Mucosa of gallbladder (tissue), 1 donor: ENCODE results near the gene MAZ. TPM values are rescaled to one million over a fixed set of nuclear protein-coding genes. Genes with fewer than 3 reads are reported as not detected.
"Not testable (repeated sequence)": the region's sequence is repeated elsewhere in the genome, so short reads cannot be mapped to it uniquely, and the experiment has no call there.

Source experiments
- DNase-seq: peaks from one replicate; pipeline ENCODE4 v3.0.0-alpha.2; 2020; ENCODE audit warnings: low spot score
- total RNA-seq: library from RNA; stranded (reverse); gene quantifications from one replicate; pipeline ENCODE4 v1.2.1, GENCODE V29; 2021
- donor health status: DM: no; HTN: no; CAD: no.

The MAZ gene
- total RNA-seq, 1 donor from 2014 or later, result 192 TPM

GRCh38 chr16:29825145-29826044, 19.1 kb downstream of the MAZ start:
- no peak for DNase-seq

GRCh38 chr16:29826342-29826695, 20.0 kb downstream of the MAZ start:
- no peak for DNase-seq

DNA sequence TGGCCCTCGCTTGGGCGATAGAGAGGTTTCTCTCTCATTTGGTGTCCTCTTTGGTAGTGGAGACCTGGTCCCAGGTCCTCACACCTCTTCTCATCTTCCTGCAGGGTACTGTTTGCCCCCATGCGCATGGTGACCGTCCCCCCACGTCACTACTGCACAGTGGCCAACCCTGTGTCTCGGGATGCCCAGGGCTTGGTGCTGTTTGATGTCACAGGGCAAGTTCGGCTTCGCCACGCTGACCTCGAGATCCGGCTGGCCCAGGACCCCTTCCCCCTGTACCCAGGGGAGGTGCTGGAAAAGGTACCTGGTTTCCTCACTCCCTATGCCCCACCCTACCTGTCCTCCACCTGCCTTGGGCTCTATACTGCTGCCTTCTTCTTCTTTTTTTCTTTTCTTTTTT, 24.4 kb downstream of the MAZ start:
- DNase-seq, result no peak

DNA sequence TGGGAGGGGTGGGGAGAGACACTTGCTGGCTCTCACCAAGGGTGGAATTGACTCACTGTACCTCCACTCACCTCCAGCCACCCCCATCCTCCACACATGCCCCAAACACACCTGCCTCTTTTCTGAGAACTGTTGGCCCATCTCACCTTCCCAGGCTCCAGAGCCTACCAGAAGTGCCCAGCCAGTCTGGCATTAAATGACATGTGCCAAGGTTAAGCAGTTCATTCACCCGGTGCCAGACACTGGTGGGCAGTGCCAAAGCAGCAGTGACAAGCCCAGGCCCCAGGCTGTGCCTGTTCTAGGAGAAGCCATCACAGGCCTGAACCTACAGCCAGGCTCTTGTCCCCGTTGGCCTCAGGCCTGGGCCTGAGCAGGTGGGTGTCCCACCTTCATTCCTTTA, 25.2 kb downstream of the MAZ start:
- DNase-seq, result no peak

GRCh38 chr16:29833219-29833618, 26.9 kb downstream of the MAZ start:
- DNase-seq, result not testable (repeated sequence)

DNA sequence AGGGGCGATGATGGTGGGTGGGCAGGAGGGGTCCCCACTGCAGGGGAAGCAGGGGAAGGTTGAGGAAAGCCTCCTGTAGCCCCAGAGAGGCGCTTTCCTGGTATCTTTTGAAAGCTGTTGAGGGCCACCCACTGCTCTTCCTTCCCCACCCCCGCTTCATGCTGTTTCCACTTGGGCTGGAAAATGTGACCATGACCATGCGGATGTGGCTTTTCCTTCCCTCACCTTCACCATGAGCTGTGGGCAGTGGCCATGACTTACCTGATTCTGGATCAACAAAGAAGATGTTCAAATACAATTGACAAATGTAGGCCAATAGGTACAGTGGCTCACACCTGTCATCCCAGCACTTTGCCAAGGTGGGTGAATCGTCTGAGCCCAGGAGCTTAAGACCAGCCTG, 27.8 kb downstream of the MAZ start:
- DNase-seq, result no peak

DNA sequence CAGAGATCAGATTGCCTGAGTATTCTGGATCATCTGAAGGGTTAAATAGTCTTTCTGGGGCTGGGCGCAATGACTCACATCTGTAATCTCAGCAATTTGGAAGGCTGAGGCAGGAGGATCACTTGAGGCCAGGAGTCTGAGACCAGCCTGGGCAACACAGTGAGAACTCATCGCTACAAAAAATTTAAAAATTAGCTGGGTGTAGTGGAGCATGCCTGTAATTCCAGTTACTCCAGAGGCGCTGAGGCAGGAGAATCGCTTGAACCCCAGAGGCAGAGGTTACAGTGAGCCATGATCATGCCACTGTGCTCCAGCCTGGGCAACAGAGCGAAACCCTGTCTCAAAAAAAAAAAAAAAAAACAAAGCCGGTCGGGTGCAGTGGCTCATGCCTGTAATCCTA, 29.6 kb downstream of the MAZ start:
- DNase-seq, result no peak

DNA sequence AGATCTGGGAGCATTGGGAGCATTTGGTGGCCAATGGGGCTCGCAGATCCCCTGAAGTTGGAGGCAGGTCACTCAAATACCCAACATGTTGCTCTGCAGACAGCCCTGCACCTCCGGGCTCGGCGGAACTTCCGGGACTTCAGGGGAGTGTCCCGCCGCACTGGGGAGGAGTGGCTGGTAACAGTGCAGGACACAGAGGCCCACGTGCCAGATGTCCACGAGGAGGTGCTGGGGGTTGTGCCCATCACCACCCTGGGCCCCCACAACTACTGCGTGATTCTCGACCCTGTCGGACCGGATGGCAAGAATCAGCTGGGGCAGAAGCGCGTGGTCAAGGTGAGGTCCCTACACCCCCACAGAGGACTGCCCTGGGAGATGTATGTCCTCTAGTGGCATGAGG, 30.3 kb downstream of the MAZ start:
- no peak for DNase-seq

DNA sequence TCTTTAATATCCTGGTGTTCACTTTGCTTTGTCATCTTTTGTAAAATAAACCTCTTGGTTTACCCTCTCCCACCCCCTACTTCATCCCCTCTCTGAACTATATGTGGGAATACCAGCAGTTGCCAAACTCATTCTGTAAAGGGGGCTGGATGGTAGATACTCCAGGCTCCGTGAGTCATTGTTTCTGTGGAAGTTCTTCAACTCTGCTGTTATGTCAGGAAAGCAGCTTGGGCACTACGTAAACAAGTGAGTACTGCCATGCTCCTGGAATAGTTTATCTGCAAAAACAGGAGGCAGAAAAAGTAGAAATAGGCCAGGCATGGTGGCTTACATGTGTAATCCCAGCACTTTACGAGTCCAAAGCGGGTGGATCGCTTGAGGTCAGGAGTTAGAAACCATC, 31.5 kb downstream of the MAZ start:
- DNase-seq, result no peak

GRCh38 chr16:29839822-29840221, 33.5 kb downstream of the MAZ start:
- DNase-seq, result no peak

DNA sequence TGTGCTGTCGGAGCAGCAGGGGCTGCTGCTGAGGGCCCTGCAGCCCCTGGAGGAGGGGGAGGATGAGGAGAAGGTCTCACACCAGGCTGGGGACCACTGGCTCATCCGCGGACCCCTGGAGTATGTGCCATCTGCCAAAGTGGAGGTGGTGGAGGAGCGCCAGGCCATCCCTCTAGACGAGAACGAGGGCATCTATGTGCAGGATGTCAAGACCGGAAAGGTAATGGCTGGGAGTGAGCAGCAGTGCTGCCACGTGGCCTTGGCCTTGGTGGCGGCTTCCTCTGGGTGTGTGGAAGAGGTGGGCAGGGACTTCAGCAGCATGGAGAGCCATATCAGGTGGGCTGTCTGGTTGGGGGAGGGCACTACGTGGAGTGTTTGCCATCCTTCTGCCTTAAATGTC, 33.9 kb downstream of the MAZ start:
- DNase-seq, result no peak

GRCh38 chr16:29841631-29842030, 35.3 kb downstream of the MAZ start:
- DNase-seq, result no peak

DNA sequence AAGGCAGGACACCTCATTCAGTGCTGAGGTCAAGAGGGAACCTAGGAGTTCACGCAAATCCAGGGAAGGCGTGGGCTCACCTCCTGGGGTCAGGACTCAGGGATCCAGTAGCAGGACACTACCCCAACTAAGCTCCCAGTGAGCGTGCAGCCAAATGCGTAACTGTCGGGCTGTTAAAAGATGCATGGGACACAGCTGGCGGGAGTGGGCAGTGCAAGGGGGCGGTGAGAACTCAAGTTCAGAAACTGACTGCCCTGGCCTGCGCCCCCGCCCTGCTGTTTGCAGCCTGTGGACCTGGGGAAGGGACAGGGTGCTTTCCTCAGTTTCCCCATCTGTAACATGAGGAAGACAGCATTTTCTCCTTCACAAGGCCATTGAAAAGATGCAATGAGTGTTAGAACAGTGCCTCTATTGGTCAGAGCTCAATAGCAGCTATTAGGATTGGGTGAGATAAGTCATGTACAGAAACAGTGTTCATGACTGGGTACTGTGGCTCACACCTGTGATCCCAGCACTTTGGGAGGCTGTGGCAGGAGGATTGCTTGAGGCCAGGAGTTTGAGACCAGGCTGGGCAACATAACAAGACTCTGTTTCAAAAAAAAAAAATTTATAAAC, 36.5 kb downstream of the MAZ start:
- DNase-seq, result no peak

DNA sequence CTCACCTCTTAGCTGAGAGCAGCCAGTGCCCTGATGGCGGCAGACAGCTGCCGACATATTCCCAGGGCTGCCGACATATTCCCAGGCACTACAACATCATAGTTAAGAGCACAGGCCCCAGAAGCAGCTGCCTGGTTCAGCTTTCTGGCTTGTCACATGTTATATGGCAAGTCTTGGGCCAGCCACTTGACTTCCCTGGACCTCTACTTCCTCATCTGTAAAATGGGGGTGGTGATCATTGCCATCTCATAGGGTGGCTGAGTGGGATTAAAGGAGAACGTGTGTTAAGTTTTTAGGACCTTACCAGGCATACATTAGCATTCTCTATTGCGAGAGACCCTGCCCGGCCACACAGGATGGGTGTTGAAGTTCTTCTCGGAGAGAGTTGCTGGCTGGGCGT, 37.6 kb downstream of the MAZ start:
- no peak for DNase-seq

DNA sequence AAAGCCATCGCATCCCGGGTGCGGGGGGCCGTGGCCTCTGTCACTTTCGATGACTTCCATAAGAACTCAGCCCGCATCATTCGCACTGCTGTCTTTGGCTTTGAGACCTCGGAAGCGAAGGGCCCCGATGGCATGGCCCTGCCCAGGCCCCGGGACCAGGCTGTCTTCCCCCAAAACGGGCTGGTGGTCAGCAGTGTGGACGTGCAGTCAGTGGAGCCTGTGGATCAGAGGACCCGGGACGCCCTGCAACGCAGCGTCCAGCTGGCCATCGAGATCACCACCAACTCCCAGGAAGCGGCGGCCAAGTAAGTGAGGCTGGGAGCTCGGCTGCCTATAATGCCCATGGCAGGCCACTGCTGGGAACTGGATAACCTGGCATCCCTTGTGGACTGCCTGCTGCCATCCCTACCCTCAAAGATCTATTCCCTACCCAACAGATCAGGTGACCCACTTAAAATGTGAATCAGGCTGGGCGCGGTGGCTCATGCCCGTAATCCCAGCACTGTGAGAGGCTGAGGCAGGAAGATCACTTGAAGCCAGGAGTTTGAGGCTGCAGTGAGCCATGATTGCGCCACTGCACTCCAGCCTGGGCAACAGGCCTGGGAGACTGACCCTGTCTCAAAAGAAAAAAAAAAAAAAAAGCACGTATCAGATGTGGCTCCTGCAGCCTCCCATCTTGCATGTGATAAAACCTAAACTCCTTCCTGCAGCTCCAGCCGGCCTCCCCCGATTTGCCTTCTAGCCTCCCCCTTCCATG, 38.4 kb downstream of the MAZ start:
- DNase-seq, result no peak

DNA sequence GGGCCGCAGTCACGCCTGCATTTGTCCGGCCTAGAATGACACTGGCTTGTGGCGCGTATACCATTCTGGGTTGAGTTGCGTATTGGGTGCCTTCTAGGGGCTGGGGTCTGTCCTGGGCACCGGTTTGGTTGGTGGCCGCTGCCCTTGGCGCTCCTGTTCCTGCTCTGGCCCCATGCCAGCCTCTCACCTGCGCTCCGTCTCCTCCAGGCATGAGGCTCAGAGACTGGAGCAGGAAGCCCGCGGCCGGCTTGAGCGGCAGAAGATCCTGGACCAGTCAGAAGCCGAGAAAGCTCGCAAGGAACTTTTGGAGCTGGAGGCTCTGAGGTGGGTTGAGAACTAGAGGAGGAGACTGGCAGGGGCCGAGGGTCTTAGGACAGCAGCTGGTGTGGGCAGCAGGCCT, 39.3 kb downstream of the MAZ start:
- DNase-seq, result no peak

- peak; percentile 77 for DNase-seq
Observed at GRCh38 chr16:29848420-29849297, 42.3 kb downstream of the MAZ start.

GRCh38 chr16:29849505-29849904, 43.2 kb downstream of the MAZ start:
- no peak for DNase-seq

DNA sequence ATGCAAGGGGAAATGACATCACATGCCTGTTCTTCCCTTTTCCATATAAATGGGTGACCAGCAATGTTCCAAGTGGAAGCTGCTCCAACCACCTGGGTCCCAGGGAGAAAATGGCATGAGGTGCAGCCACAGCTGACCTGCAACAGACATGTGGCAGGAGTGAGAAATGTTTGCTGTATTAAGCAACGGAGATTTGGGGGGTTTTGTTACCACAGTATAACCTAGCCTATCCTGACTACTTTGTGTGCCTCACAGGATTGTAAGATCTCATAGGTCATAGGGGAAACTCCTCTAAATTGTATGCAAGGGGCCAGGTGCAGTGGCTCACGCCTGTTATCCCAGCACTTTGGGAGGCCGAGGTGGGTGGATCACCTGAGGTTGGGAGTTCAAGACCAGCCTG, 44.7 kb downstream of the MAZ start:
- DNase-seq, result no peak

DNA sequence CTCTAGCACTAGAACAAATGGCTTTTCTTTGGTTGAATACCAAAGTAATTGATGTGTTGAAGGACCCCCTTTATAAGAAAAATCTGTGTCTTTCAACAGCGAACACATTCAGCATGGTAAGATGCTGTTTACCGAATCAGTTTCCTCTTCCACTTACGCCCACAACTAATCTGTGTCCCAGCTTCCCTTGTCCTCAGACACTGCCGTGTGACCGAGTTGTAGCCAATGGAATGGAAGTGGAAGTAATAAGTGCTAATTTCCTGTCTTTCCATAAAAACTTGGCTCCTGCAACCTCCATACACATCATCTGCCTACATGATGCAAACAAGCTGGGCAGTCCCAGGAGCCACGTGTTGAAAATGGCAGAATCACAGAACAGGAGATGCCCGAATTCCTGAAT, 46.3 kb downstream of the MAZ start:
- DNase-seq, result no peak

- DNase-seq, result no peak
Observed at GRCh38 chr16:29854520-29855100, 48.3 kb downstream of the MAZ start.
